Bronchial epithelial cell (primary cell): Measurements from ENCODE around the gene ANKRD62. TPM values are rescaled to one million over a fixed set of nuclear protein-coding genes. Genes with fewer than 3 reads are reported as not detected.
"Not testable (repeated sequence)": the region's sequence is repeated elsewhere in the genome, so short reads cannot be mapped to it uniquely, and the experiment has no call there.

Experiments used
- DNase-seq: peaks from one replicate; pipeline ENCODE4 v3.0.0-alpha.2; 2010; ENCODE audit warnings: low read depth
- FAIRE-seq: peaks from 2 replicates; lab custom pipeline; 2011; peaks lifted over from hg19 to GRCh38; lab: Jason Lieb, UNC
- H3K27me3 ChIP-seq: 2 replicates; pipeline ENCODE4 v1.5.1; 2011; ENCODE audit warnings: low read length; ENCODE audit not compliant: control insufficient read depth, insufficient read depth
- H3K36me3 ChIP-seq: 2 replicates; pipeline ENCODE4 v1.5.1; 2011; ENCODE audit warnings: low read length; ENCODE audit not compliant: control insufficient read depth, insufficient read depth
- H3K4me3 ChIP-seq: 2 replicates; pipeline ENCODE4 v1.5.1; 2011; ENCODE audit warnings: mild to moderate bottlenecking, low read depth, low read length, control low read depth
- CTCF ChIP-seq: IDR thresholded peaks from 2 replicates; pipeline ENCODE4 v1.5.1; 2011; ENCODE audit warnings: mild to moderate bottlenecking, moderate library complexity, low read length, control low read depth, inconsistent platforms; ENCODE audit not compliant: insufficient read depth, severe bottlenecking
- total RNA-seq: library from RNA; depleted of rRNA; stranded (reverse); fragments of >200 nt; gene quantifications from 2 replicates; pipeline ENCODE4 v1.2.1, GENCODE V29; 2014

Gene ANKRD62
- total RNA-seq, 1 donor from 2014 or later, result under 0.01 TPM

GRCh38 chr18:12113999-12114646 lies 20.5 kb downstream of the ANKRD62 start:
- Histone ChIP-seq H3K4me3 (no peak overlapping the region), H3K27me3 (no peaks in the 10 kb centered on the region), H3K36me3 (no peaks in the 10 kb centered on the region)
- DNase-seq, result peak; percentile 38
- no peak for FAIRE-seq
- TF ChIP-seq CTCF, result no peak

GRCh38 chr18:12119358-12119757 lies 25.7 kb downstream of the ANKRD62 start:
- no peak for DNase-seq

GRCh38 chr18:12121175-12122042 lies 27.8 kb downstream of the ANKRD62 start:
- DNase-seq (no peak), FAIRE-seq (peak; percentile 76)
- no peaks in the 10 kb centered on the region for H3K27me3 ChIP-seq
- H3K4me3 ChIP-seq, result no peak overlapping the region
- TF ChIP-seq CTCF, result peak; percentile 27
- H3K36me3 ChIP-seq, result no peaks in the 10 kb centered on the region

More at GRCh38 chr18:12119358-12119757, 25.7 kb downstream of the ANKRD62 start:
- no peak for TF ChIP-seq CTCF
- no peak for FAIRE-seq
- Histone ChIP-seq H3K4me3 (no peak overlapping the region), H3K36me3 (no peaks in the 10 kb centered on the region), H3K27me3 (no peaks in the 10 kb centered on the region)

- H3K4me3 ChIP-seq, H3K27me3 ChIP-seq, DNase-seq, H3K36me3 ChIP-seq, FAIRE-seq: not testable (repeated sequence)
Observed at GRCh38 chr18:12122043-12122389, 28.4 kb downstream of the ANKRD62 start.

GRCh38 chr18:12127647-12128046 lies 34.0 kb downstream of the ANKRD62 start:
- FAIRE-seq, H3K27me3 ChIP-seq, H3K36me3 ChIP-seq, DNase-seq, H3K4me3 ChIP-seq: not testable (repeated sequence)

GRCh38 chr18:12138831-12139230 lies 45.2 kb downstream of the ANKRD62 start:
- not testable (repeated sequence) for H3K4me3 ChIP-seq, H3K27me3 ChIP-seq, H3K36me3 ChIP-seq, DNase-seq, FAIRE-seq

GRCh38 chr18:12140866-12141265 lies 47.2 kb downstream of the ANKRD62 start:
- FAIRE-seq, result not testable (repeated sequence)

GRCh38 chr18:12141778-12142177 lies 48.1 kb downstream of the ANKRD62 start:
- not testable (repeated sequence) for DNase-seq, H3K27me3 ChIP-seq, H3K36me3 ChIP-seq, H3K4me3 ChIP-seq
- peak; percentile 87 for FAIRE-seq

More at GRCh38 chr18:12140866-12141265, 47.2 kb downstream of the ANKRD62 start:
- H3K4me3 ChIP-seq, DNase-seq, H3K36me3 ChIP-seq, H3K27me3 ChIP-seq: not testable (repeated sequence)

- H3K27me3 ChIP-seq, H3K4me3 ChIP-seq, H3K36me3 ChIP-seq, DNase-seq: not testable (repeated sequence)
- peak; percentile 90 for FAIRE-seq
Observed at GRCh38 chr18:12149431-12149830, 55.8 kb downstream of the ANKRD62 start.
